IMR-90 (cell line): ENCODE results near the gene TLCD4.

Experiments used
- BHLHE40 ChIP-seq: fragments of 150-350 bp; IDR thresholded peaks from 2 replicates; pipeline ENCODE4 v1.6.1; 2016; ENCODE audit warnings: mild to moderate bottlenecking, low read depth, low read length
- CEBPB ChIP-seq: IDR thresholded peaks from 2 replicates; pipeline ENCODE4 v1.6.1; 2012; ENCODE audit warnings: low read depth, low read length, improper control_type of control experiment
- CHD1 ChIP-seq: IDR thresholded peaks from 2 replicates; pipeline ENCODE4 v1.6.1; 2012; ENCODE audit warnings: low read depth, low read length, improper control_type of control experiment
- CTCF ChIP-seq: conservative IDR thresholded peaks from 2 replicates; pipeline ENCODE4 v1.5.1; 2012; ENCODE audit warnings: mild to moderate bottlenecking, low read depth, low read length, improper control_type of control experiment
- FOS ChIP-seq: fragments of 150-350 bp; IDR thresholded peaks from 2 replicates; pipeline ENCODE4 v1.6.1; 2016; ENCODE audit warnings: low read depth, low read length
- MAFK ChIP-seq: IDR thresholded peaks from 2 replicates; pipeline ENCODE4 v1.6.1; 2012; ENCODE audit warnings: low read depth, low read length, improper control_type of control experiment
- MAZ ChIP-seq: IDR thresholded peaks from 2 replicates; pipeline ENCODE4 v1.6.1; 2012; ENCODE audit warnings: low read depth, mild to moderate bottlenecking, low read length, improper control_type of control experiment, moderate library complexity, borderline replicate concordance
- MXI1 ChIP-seq: IDR thresholded peaks from 2 replicates; pipeline ENCODE4 v1.6.1; 2012; ENCODE audit warnings: low read depth, mild to moderate bottlenecking, low read length, moderate library complexity, borderline replicate concordance
- POLR2A ChIP-seq: IDR thresholded peaks from 2 replicates; pipeline ENCODE4 v1.6.1; 2012; ENCODE audit warnings: mild to moderate bottlenecking, low read depth, low read length
- RAD21 ChIP-seq: IDR thresholded peaks from 2 replicates; pipeline ENCODE4 v1.6.1; 2012; ENCODE audit warnings: low read length, improper control_type of control experiment
- TF ChIP-seq, protein P1 (sequence below): fragments of 150-350 bp; IDR thresholded peaks from 2 replicates; pipeline ENCODE4 v1.6.1; 2016; ENCODE audit warnings: low read depth, mild to moderate bottlenecking, low read length, moderate library complexity, borderline replicate concordance
- TF ChIP-seq, protein P2 (sequence below): fragments of 150-350 bp; IDR thresholded peaks from 2 replicates; pipeline ENCODE4 v1.6.1; 2017; ENCODE audit warnings: mild to moderate bottlenecking, antibody characterized with exemption, low read length, low read depth

- no peak for TF ChIP-seq POLR2A
- TF ChIP-seq CEBPB = no peak
- TF ChIP-seq CTCF = no peak
- no peak for TF ChIP-seq FOS
- TF ChIP-seq MAFK = no peak
- TF ChIP-seq MAZ = no peak
- TF ChIP-seq, protein P1, sequence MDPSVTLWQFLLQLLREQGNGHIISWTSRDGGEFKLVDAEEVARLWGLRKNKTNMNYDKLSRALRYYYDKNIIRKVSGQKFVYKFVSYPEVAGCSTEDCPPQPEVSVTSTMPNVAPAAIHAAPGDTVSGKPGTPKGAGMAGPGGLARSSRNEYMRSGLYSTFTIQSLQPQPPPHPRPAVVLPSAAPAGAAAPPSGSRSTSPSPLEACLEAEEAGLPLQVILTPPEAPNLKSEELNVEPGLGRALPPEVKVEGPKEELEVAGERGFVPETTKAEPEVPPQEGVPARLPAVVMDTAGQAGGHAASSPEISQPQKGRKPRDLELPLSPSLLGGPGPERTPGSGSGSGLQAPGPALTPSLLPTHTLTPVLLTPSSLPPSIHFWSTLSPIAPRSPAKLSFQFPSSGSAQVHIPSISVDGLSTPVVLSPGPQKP = no peak
- no peak for TF ChIP-seq BHLHE40
- TF ChIP-seq, protein P2, sequence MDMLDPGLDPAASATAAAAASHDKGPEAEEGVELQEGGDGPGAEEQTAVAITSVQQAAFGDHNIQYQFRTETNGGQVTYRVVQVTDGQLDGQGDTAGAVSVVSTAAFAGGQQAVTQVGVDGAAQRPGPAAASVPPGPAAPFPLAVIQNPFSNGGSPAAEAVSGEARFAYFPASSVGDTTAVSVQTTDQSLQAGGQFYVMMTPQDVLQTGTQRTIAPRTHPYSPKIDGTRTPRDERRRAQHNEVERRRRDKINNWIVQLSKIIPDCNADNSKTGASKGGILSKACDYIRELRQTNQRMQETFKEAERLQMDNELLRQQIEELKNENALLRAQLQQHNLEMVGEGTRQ = no peak
- no peak for TF ChIP-seq MXI1
- TF ChIP-seq RAD21 = no peak
- TF ChIP-seq CHD1 = no peak
Observed at GRCh38 chr1:95072117-95072516, 45.0 kb upstream of the TLCD4 start.
